Upper lobe of left lung (tissue), 4 donors: Measurements from ENCODE around the gene ATP9A.

Experiments
- POLR2A ChIP-seq, 4 donors: fragments of 450-650 bp; IDR thresholded peaks; one replicate each; pipeline ENCODE4 v1.5.1; 2016 to 2017; ENCODE audit warnings: antibody characterized with exemption in 4 of 4, mild to moderate bottlenecking in 2 of 4
- POLR2AphosphoS5 ChIP-seq, 2 donors: sonication (generic); formaldehyde crosslinking; IDR thresholded peaks; one replicate each; pipeline ENCODE4 v1.5.1; 2017; ENCODE audit warnings: antibody characterized with exemption in 2 of 2
- TF ChIP-seq, protein P1 (sequence below), 6 experiments: fragments of 450-650 bp in 4 of 6; fragments of 200-600 bp in 2 of 6; sonication (generic) in 2 of 6; IDR thresholded peaks; one replicate each; pipeline ENCODE4 v1.5.1; 2016 to 2019; ENCODE audit warnings: antibody characterized with exemption in 6 of 6

DNA sequence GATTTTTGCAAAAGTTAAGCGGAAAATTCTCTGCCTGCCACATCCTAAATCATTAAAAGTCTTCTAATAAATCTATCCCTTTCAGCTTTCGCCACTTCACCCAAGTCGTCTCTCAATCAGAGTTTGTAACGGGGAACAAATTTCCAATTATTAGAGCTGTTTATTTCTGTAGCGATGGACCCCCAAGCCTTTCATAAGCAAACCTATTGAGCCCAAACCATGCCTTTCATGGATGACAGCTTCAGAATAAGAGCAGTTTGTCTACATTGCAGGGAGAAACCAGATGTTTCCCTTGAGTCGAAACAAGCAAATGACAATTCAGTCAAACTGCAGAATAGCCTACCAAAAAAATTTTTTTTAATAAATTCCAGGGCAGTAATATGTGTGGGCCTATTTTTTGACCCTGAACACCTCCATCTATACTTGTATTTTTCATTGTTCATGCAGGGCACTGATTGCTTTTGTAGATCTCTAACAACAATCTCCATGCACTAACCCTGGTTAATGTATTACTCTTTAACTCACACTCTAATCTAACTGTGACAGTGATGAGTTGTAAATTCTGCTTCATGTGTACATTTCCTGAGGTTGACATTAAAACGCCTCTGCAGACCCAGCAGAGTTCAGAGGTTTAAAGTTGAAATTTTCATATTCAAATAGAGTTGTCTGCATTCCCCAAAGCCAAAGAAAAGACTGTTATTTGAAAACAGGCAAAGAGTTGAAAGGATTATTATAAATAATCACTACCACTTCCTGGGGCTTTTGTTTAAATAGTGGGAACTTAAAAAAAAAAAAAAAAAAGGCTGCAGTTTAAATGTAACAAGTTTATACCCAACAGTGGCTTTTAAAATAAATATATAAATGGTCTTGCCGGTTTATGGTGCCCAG lies 64.5 kb downstream of the ATP9A start:
- TF ChIP-seq POLR2AphosphoS5 (IDR thresholded peaks at IDR 0.05): no peak
- TF ChIP-seq, protein P1, sequence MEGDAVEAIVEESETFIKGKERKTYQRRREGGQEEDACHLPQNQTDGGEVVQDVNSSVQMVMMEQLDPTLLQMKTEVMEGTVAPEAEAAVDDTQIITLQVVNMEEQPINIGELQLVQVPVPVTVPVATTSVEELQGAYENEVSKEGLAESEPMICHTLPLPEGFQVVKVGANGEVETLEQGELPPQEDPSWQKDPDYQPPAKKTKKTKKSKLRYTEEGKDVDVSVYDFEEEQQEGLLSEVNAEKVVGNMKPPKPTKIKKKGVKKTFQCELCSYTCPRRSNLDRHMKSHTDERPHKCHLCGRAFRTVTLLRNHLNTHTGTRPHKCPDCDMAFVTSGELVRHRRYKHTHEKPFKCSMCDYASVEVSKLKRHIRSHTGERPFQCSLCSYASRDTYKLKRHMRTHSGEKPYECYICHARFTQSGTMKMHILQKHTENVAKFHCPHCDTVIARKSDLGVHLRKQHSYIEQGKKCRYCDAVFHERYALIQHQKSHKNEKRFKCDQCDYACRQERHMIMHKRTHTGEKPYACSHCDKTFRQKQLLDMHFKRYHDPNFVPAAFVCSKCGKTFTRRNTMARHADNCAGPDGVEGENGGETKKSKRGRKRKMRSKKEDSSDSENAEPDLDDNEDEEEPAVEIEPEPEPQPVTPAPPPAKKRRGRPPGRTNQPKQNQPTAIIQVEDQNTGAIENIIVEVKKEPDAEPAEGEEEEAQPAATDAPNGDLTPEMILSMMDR (IDR thresholded peaks at IDR 0.05): no peak
- no peak for TF ChIP-seq POLR2A (IDR thresholded peaks at IDR 0.05)
